HG03196 (cell line): ENCODE data around the gene ADIPOR2.

Experiments
- ATAC-seq: cut with Tn5 transposase; IDR thresholded peaks from one replicate; pipeline ENCODE4 v1.9.1; 2021; ENCODE audit not compliant: unreplicated experiment

The ADIPOR2 gene

GRCh38 chr12:1797011-1797901 lies 106.4 kb downstream of the ADIPOR2 start:
- ATAC-seq: peak; percentile 14

GRCh38 chr12:1797991-1798640 lies 107.2 kb downstream of the ADIPOR2 start:
- no peak for ATAC-seq

- no peak for ATAC-seq
These were observed 107.8 kb downstream of the ADIPOR2 start for GRCh38 chr12:1798641-1799020.

GRCh38 chr12:1799051-1799881 lies 108.4 kb downstream of the ADIPOR2 start:
- ATAC-seq: no peak

- no peak for ATAC-seq
These were observed 109.1 kb downstream of the ADIPOR2 start for GRCh38 chr12:1799882-1800400.

- no peak for ATAC-seq
These were observed 109.8 kb downstream of the ADIPOR2 start for GRCh38 chr12:1800401-1801302.

- no peak for ATAC-seq
These were observed 110.6 kb downstream of the ADIPOR2 start for GRCh38 chr12:1801303-1801975.

- ATAC-seq: no peak
These were observed 112.9 kb downstream of the ADIPOR2 start for GRCh38 chr12:1803736-1804135.

GRCh38 chr12:1804545-1805332 lies 113.9 kb downstream of the ADIPOR2 start:
- ATAC-seq: peak; percentile 64

- ATAC-seq: no peak
These were observed 114.7 kb downstream of the ADIPOR2 start for GRCh38 chr12:1805441-1806081.

- no peak for ATAC-seq
These were observed 115.6 kb downstream of the ADIPOR2 start for GRCh38 chr12:1806301-1807086.

- ATAC-seq: no peak
These were observed 116.4 kb downstream of the ADIPOR2 start for GRCh38 chr12:1807087-1807860.

GRCh38 chr12:1808036-1808797 lies 117.3 kb downstream of the ADIPOR2 start:
- ATAC-seq: no peak

GRCh38 chr12:1808798-1809480 lies 118.1 kb downstream of the ADIPOR2 start:
- ATAC-seq: no peak

- no peak for ATAC-seq
These were observed 118.8 kb downstream of the ADIPOR2 start for GRCh38 chr12:1809591-1810190.
